ENCODE results near the gene NTSR1. TPM values are rescaled to one million over a fixed set of nuclear protein-coding genes. Genes with fewer than 3 reads are reported as not detected.

Gene NTSR1
- total and polyA plus RNA-seq, 2 of the 13 experiments (the other 11 are each of a cell fraction or from before 2014, with no cell fraction given), result 0.09 to 0.12 TPM

GRCh38 chr20:62671765-62672164 is 36.9 kb upstream of the NTSR1 start:
- Histone ChIP-seq H3K9me3 (ENCODE audit: low read length) (no peaks in the 10 kb centered on the region), H3K36me3 (replicated peaks in 1 of 2; ENCODE audit: control insufficient read depth in 1 of 2, insufficient read depth in 2 of 2, low read length in 2 of 2) (peaks cover 1 to 20% of the 10 kb centered on the region in 2 experiments; a peak in 2 of 5 replicates), H3K27me3 (ENCODE audit: control insufficient read depth in 1 of 2, insufficient read depth in 2 of 2, low read length in 2 of 2) (peaks cover 4 to 21% of the 10 kb centered on the region in 2 experiments; a peak in 4 of 5 replicates), H3K4me2 (ENCODE audit: low read depth, low read length) (no peak overlapping the region), H3K79me2 (ENCODE audit: insufficient read depth, low read length) (no peaks in the 10 kb centered on the region), H3K4me1 (ENCODE audit: insufficient read depth, low read length) (peaks cover 28% of the 10 kb centered on the region), H4K20me1 (ENCODE audit: insufficient read depth, low read length) (no peaks in the 10 kb centered on the region), H3K9ac (ENCODE audit: insufficient read depth, low read depth, low read length) (no peak overlapping the region), H3K4me3 (replicated peaks in 1 of 3; ENCODE audit: insufficient read depth in 1 of 3, low read depth in 2 of 3, low read length in 3 of 3) (no peak overlapping the region), H3K27ac (ENCODE audit: extremely low read length, insufficient read depth, low read length) (no peak overlapping the region), H2AFZ (ENCODE audit: low read length) (no peak overlapping the region)
- no peak for FAIRE-seq
- ATAC-seq, result no peak
- POLR2A ChIA-PET, result no interaction called here
- WGBS (ENCODE audit: low lambda C conversion rate), result 68% methylated on average over 15 of the region's 15 CpGs
- no peak for DNase-seq (ENCODE audit: low spot score)
- in situ Hi-C loops (cut with HindIII; ENCODE audit: extremely low pct_ligation_motif_present, low pct_unique_long_range_greater_than_20kb), result no loop called here
- CTCF ChIA-PET (ENCODE audit: low intra/inter-chr PET ratio, low total read pairs), result interaction anchor here (1.9 kb wide), 1 partner anchor 120 kb away, joined by 8 read pairs; no protein-coding TSS in a partner anchor
- BruUV-seq (replicated peaks), result no TSS peak
- intact Hi-C loops (cut with micrococcal nuclease; ENCODE audit: unreplicated experiment), result no loop called here
- TF ChIP-seq ZSCAN30 (CRISPR knock-in tag; IDR thresholded peaks at IDR 0.05), result no peak
- peak; percentile 87 for TF ChIP-seq AGO1 (IDR thresholded peaks at IDR 0.05; ENCODE audit: low read depth, low read length, poor library complexity, severe bottlenecking)
- TF ChIP-seq ONECUT2 (CRISPR knock-in tag; IDR thresholded peaks at IDR 0.05), result no peak
- TF ChIP-seq ZKSCAN5 (CRISPR knock-in tag; IDR thresholded peaks at IDR 0.05), result no peak
- 0 out of 2 replicates have a peak, but pooled peaks have one; percentile 42 for TF ChIP-seq ATF3 (CRISPR knock-in tag; IDR thresholded peaks at IDR 0.05)
- peak in 1 of 2 experiments; percentile 87; a peak in 2 of 4 replicates for TF ChIP-seq ATF4 (CRISPR knock-in tag; IDR thresholded peaks at IDR 0.05)
- TF ChIP-seq HNF4A (CRISPR knock-in tag; IDR thresholded peaks at IDR 0.05), result no peak
- TF ChIP-seq KDM2A (CRISPR knock-in tag; IDR thresholded peaks at IDR 0.05; ENCODE audit: borderline replicate concordance, low read depth), result peak; percentile 27; the same call in 1 of the 2 replicates
- TF ChIP-seq NFAT5 (CRISPR knock-in tag; IDR thresholded peaks at IDR 0.05), result no peak
- no peak for TF ChIP-seq CHCHD3 (CRISPR knock-in tag; IDR thresholded peaks at IDR 0.05)
- TF ChIP-seq FOXC1 (CRISPR knock-in tag; IDR thresholded peaks at IDR 0.05; ENCODE audit: borderline replicate concordance), result no peak
- peak; percentile 27; the same call in 1 of the 2 replicates for TF ChIP-seq POLR2AphosphoS5 (IDR thresholded peaks at IDR 0.05; ENCODE audit: low read depth, low read length)
